Endodermal cell (in vitro differentiated cells): Measurements from ENCODE around the gene TOR1A. TPM values are rescaled to one million over a fixed set of nuclear protein-coding genes. Genes with fewer than 3 reads are reported as not detected.
A peak's percentile ranks its signal among the peaks of the same experiment; 100 is the strongest.

Source experiments
- DNase-seq: peaks from one replicate; pipeline ENCODE4 v3.0.0-alpha.2; 2017
- H3K27ac ChIP-seq: 2 replicates; pipeline ENCODE4 v1.5.1; 2013; ENCODE audit warnings: mild to moderate bottlenecking, low read depth, low read length, moderate library complexity
- H3K27me3 ChIP-seq: 2 replicates; pipeline ENCODE4 v1.6.1; 2013; ENCODE audit warnings: mild to moderate bottlenecking, low read length, moderate library complexity; ENCODE audit not compliant: insufficient read depth, control insufficient read depth, poor library complexity, severe bottlenecking
- H3K36me3 ChIP-seq: 2 replicates; pipeline ENCODE4 v1.7.0; 2013; ENCODE audit warnings: mild to moderate bottlenecking, low read length, moderate library complexity; ENCODE audit not compliant: control insufficient read depth, insufficient read depth
- H3K4me1 ChIP-seq: one replicate; pipeline ENCODE4 v1.7.0; 2013; ENCODE audit warnings: low read length; ENCODE audit not compliant: control insufficient read depth, insufficient read depth
- H3K4me3 ChIP-seq: 2 replicates; pipeline ENCODE4 v1.5.1; 2013; ENCODE audit warnings: mild to moderate bottlenecking, low read length, moderate library complexity
- H3K9ac ChIP-seq: 2 replicates; pipeline ENCODE4 v1.6.1; 2013; ENCODE audit warnings: mild to moderate bottlenecking, low read length, moderate library complexity; ENCODE audit not compliant: poor library complexity, severe bottlenecking; ENCODE audit errors: extremely low read depth
- H3K9me3 ChIP-seq: 2 replicates; pipeline ENCODE4 v1.6.1; 2013; ENCODE audit warnings: mild to moderate bottlenecking, low read length, moderate library complexity; ENCODE audit not compliant: control insufficient read depth
- H3K27ac Mint-ChIP-seq: 2 replicates; pipeline ENCODE4 v1.8.0; 2020; ENCODE audit warnings: mixed read lengths
- H3K27me3 Mint-ChIP-seq: 2 replicates; pipeline ENCODE4 v1.8.0; 2021; ENCODE audit warnings: mild to moderate bottlenecking, mixed read lengths; ENCODE audit not compliant: insufficient read depth
- H3K36me3 Mint-ChIP-seq: 2 replicates; pipeline ENCODE4 v1.8.0; 2020; ENCODE audit warnings: low read depth, mixed read lengths
- H3K4me1 Mint-ChIP-seq: 2 replicates; pipeline ENCODE4 v1.8.0; 2020; ENCODE audit warnings: mixed read lengths
- H3K4me3 Mint-ChIP-seq: 2 replicates; pipeline ENCODE4 v1.8.0; 2020; ENCODE audit warnings: mild to moderate bottlenecking, moderate library complexity, mixed read lengths
- H3K9me3 Mint-ChIP-seq: 2 replicates; pipeline ENCODE4 v1.8.0; 2020; ENCODE audit warnings: mild to moderate bottlenecking, mixed read lengths
- CTCF ChIP-seq: fragments of 200-600 bp; sonication (generic); conservative IDR thresholded peaks from 2 replicates; pipeline ENCODE4 v1.5.0; 2021; ENCODE audit warnings: antibody characterized with exemption, mild to moderate bottlenecking
- WGBS, 2 experiments: methylation state at CpG; one replicate each; pipeline versions ENCODE4 v1.1.5 to v1.1.7; 2013; ENCODE audit warnings: missing lambda C conversion rate in 2 of 2, mixed read lengths in 1 of 2; ENCODE audit not compliant: insufficient coverage in 1 of 2, insufficient read length in 1 of 2; 5-methylcytosine and 5-hydroxymethylcytosine counted together
- long read RNA-seq, 4 experiments: library from polyadenylated mRNA in 2 of 4; library from RNA in 1 of 4; library from capped mRNA in 1 of 4; stranded (forward) in 3 of 4; unstranded in 1 of 4; transcript quantifications; one replicate each; pipeline ENCODE4 v2.0.0, GENCODE V29; 2020 to 2021; ENCODE audit warnings: inconsistent platforms in 1 of 4
- polyA plus RNA-seq, 2 experiments: library from polyadenylated mRNA; stranded (reverse); fragments of 50-300 nt; gene quantifications; one replicate each; pipeline ENCODE4 v1.2.3, GENCODE V29; 2013
- total RNA-seq, 2 donors: library from RNA; stranded (reverse); fragmentation: NEBNext Ultra II Directional in 1 of 2; extraction: Animal tissue kit (Norgen Biotek cat#: 25700) in 1 of 2; gene quantifications; 2 replicates in 1 of 2; 3 replicates in 1 of 2; pipeline ENCODE4 v1.2.1, GENCODE V29; 2021

Gene TOR1A
- 10 to 100 TPM; 48.4 to 49.9 TPM for total RNA-seq
- 40.8 TPM for polyA plus RNA-seq (2013, experiment 1 of 2)
- polyA plus RNA-seq (2013, experiment 2 of 2): 38.2 TPM
- long read RNA-seq, experiment 1, transcript TOR1A-201 (5 exons, 2,076 nt): major isoform, 27 of 39 reads
- long read RNA-seq, experiment 1, partial matches to known transcripts: 2 of 39 reads
- long read RNA-seq, experiment 1, other reads (novel, unspliced or antisense): 10 of 39 reads
- long read RNA-seq, experiment 2, transcript TOR1A-201 (5 exons, 2,076 nt): major isoform, 127 of 139 reads
- long read RNA-seq, experiment 2, partial matches to known transcripts: 4 of 139 reads
- long read RNA-seq, experiment 2, other reads (novel, unspliced or antisense): 8 of 139 reads
- long read RNA-seq, experiment 3, transcript TOR1A-201 (5 exons, 2,076 nt): major isoform, 268 of 293 reads
- long read RNA-seq, experiment 3, partial matches to known transcripts: 1 of 293 reads
- long read RNA-seq, experiment 3, other reads (novel, unspliced or antisense): 22 of 293 reads
- long read RNA-seq, experiment 4, transcript TOR1A-201 (5 exons, 2,076 nt): major isoform, 99 of 129 reads
- long read RNA-seq, experiment 4, partial matches to known transcripts: 23 of 129 reads
- long read RNA-seq, experiment 4, other reads (novel, unspliced or antisense): 6 of 129 reads

DNA sequence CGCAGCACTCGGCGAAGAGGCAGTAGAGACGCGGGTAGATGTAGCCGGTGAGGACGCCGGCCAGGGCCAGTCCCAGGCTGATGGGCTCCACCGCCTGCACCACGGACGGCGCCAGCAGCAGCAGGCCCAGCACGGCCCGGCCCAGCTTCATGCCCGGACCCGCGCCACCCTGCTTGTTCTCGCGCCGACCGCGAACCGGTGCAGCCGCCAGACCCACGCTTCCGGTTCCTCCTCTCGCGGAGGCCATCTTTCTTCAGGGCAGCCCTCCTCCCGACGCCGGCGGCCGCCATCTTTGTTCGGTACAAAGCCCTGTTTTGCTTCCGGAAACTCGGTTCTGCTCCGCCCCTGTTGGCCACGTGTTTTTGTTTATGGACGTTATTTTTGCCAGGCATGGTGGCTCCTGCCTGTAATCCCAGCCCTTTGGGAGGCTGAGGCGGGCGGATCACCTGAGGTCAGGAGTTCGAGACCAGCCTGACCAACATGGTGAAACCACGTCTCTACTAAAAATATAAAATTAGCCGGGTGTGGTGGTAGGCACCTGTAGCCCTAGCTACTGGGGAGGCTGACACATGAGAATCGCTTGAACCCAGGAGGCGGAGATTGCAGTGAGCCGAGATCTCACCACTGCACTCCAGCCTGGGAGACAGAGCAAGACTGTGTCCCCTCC, at the start of gene TOR1A:
TSS of gene TOR1A (minus strand) at position 202 of the 667 bp plus-strand sequence. CDS start at position 151, 51 bp downstream.
- peak within 1 kb of the TSS; percentile 86 for H3K27ac Mint-ChIP-seq
- H3K9ac ChIP-seq: peak within 1 kb of the TSS; percentile 64
- WGBS, 2 experiments: 3 to 7% methylated on average over 38 to 47 of the region's 47 CpGs

DNA sequence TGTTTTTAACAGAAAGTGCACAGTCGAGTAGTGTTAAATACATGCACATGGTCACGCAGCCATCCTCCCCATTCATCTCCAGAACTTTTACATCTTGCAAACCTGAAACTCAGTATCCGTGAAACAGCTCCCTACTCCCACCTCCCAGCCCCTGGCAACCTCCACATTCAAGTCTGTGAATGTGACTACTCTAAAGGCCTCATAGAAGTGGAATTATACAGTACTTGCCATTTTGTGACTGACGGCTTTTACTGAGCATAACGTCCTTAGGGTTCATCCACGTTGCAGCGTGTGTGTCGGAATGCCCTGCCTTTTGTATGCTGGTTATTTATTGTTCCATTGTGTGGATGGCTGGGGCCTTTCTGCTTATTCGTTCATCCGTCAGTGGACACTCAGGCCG, 47.1 kb upstream of the TOR1A start:
- DNase-seq: no peak
- Histone ChIP-seq H3K9ac (no peak overlapping the region), H3K27ac (no peak overlapping the region), H3K27me3 (no peaks in the 10 kb centered on the region), H3K9me3 (no peaks in the 10 kb centered on the region), H3K4me3 (no peak overlapping the region), H3K36me3 (peaks cover 6% of the 10 kb centered on the region), H3K4me1 (no peaks in the 10 kb centered on the region)
- Mint-ChIP-seq H3K36me3 (peaks cover 18% of the 10 kb centered on the region), H3K4me1 (no peaks in the 10 kb centered on the region), H3K27me3 (no peaks in the 10 kb centered on the region), H3K27ac (no peak overlapping the region), H3K9me3 (no peaks in the 10 kb centered on the region), H3K4me3 (no peak overlapping the region)
- no peak for TF ChIP-seq CTCF
- WGBS, 2 experiments: 92 to 93% methylated on average over 8 to 10 of the region's 11 CpGs

More for the DNA sequence above, at the start of gene TOR1A:
- Histone ChIP-seq H3K9me3 (no peaks in the 10 kb centered on the region), H3K27ac (no peak within 1 kb of the TSS), H3K4me1 (no peaks in the 10 kb centered on the region), H3K27me3 (no peaks in the 10 kb centered on the region), H3K36me3 (peaks cover 49% of the 10 kb centered on the region), H3K4me3 (peak within 1 kb of the TSS; percentile 85)
- peak; percentile 98 for DNase-seq
- Mint-ChIP-seq H3K27me3 (no peaks in the 10 kb centered on the region), H3K36me3 (peaks cover 46% of the 10 kb centered on the region), H3K9me3 (no peaks in the 10 kb centered on the region), H3K4me3 (peak within 1 kb of the TSS; percentile 69), H3K4me1 (peaks cover 8% of the 10 kb centered on the region)
- TF ChIP-seq CTCF: no peak

GRCh38 chr9:129869585-129870501, 45.9 kb upstream of the TOR1A start:
- H3K27me3 ChIP-seq: no peaks in the 10 kb centered on the region
- H3K36me3 ChIP-seq: peaks cover 10% of the 10 kb centered on the region
- DNase-seq: no peak
- Mint-ChIP-seq H3K27me3 (no peaks in the 10 kb centered on the region), H3K4me1 (no peaks in the 10 kb centered on the region), H3K4me3 (no peak overlapping the region), H3K27ac (no peak overlapping the region), H3K9me3 (no peaks in the 10 kb centered on the region), H3K36me3 (peaks cover 22% of the 10 kb centered on the region)
- no peaks in the 10 kb centered on the region for H3K4me1 ChIP-seq
- no peak for TF ChIP-seq CTCF
- 93 to 97% methylated on average over 15 to 24 of the region's 24 CpGs for WGBS, 2 experiments
- no peak overlapping the region for H3K4me3 ChIP-seq
- no peak overlapping the region for H3K27ac ChIP-seq
- H3K9ac ChIP-seq: no peak overlapping the region
- no peaks in the 10 kb centered on the region for H3K9me3 ChIP-seq
